H9 (cell line): ENCODE measurements around the gene PCSK6. TPM values are rescaled to one million over a fixed set of nuclear protein-coding genes. Genes with fewer than 3 reads are reported as not detected.
"Not testable (repeated sequence)": the region's sequence is repeated elsewhere in the genome, so short reads cannot be mapped to it uniquely, and the experiment has no call there.

Experiments used
- DNase-seq: peaks from one replicate; pipeline ENCODE4 v3.0.0-alpha.2; 2017
- H2AFZ ChIP-seq: one replicate; pipeline ENCODE4 v1.6.1; 2013; ENCODE audit warnings: mild to moderate bottlenecking, low read length, control low read depth, moderate library complexity
- H2AK5ac ChIP-seq: 2 replicates; pipeline ENCODE4 v1.6.1; 2013; ENCODE audit warnings: low read length, control low read depth, mixed read lengths; ENCODE audit not compliant: insufficient read length
- H2BK120ac ChIP-seq: one replicate; pipeline ENCODE4 v1.6.1; 2013; ENCODE audit warnings: low read depth, mild to moderate bottlenecking, low read length, control low read depth, inconsistent platforms; ENCODE audit not compliant: poor library complexity, severe bottlenecking
- H2BK12ac ChIP-seq: 2 replicates; pipeline ENCODE4 v1.6.1; 2013; ENCODE audit warnings: low read length, control low read depth, mixed read lengths, low read depth; ENCODE audit not compliant: insufficient read length
- H2BK15ac ChIP-seq: 2 replicates; pipeline ENCODE4 v1.6.1; 2013; ENCODE audit warnings: low read depth, low read length, control low read depth
- H2BK20ac ChIP-seq: one replicate; pipeline ENCODE4 v1.6.1; 2013; ENCODE audit warnings: low read depth, mild to moderate bottlenecking, low read length, control low read depth, inconsistent platforms; ENCODE audit not compliant: poor library complexity, severe bottlenecking
- H2BK5ac ChIP-seq: 2 replicates; pipeline ENCODE4 v1.6.1; 2013; ENCODE audit warnings: low read length, control low read depth, mixed read lengths; ENCODE audit not compliant: insufficient read length
- H3K14ac ChIP-seq: 2 replicates; pipeline ENCODE4 v1.6.1; 2013; ENCODE audit warnings: low read length, control low read depth; ENCODE audit not compliant: insufficient read depth
- H3K18ac ChIP-seq: 2 replicates; pipeline ENCODE4 v1.6.1; 2013; ENCODE audit warnings: low read depth, mild to moderate bottlenecking, mixed read lengths, low read length, control low read depth; ENCODE audit not compliant: insufficient read length
- H3K23ac ChIP-seq: 2 replicates; pipeline ENCODE4 v1.6.1; 2013; ENCODE audit warnings: low read length, control low read depth, mixed read lengths, low read depth; ENCODE audit not compliant: insufficient read length
- H3K23me2 ChIP-seq: 2 replicates; pipeline ENCODE4 v1.6.1; 2013; ENCODE audit warnings: low read depth, mild to moderate bottlenecking, mixed read lengths, low read length, control low read depth; ENCODE audit not compliant: insufficient read length, poor library complexity, severe bottlenecking
- H3K27ac ChIP-seq: 2 replicates; pipeline ENCODE4 v1.5.1; 2013; ENCODE audit warnings: low read length, control low read depth, mixed read lengths, low read depth; ENCODE audit not compliant: insufficient read length
- H3K27me3 ChIP-seq: 2 replicates; pipeline ENCODE4 v1.6.1; 2013; ENCODE audit warnings: low read length, control low read depth, inconsistent platforms; ENCODE audit not compliant: insufficient read depth
- H3K4ac ChIP-seq: 2 replicates; pipeline ENCODE4 v1.6.1; 2013; ENCODE audit warnings: low read depth, mild to moderate bottlenecking, control low read depth, inconsistent platforms, low read length, moderate library complexity
- H3K4me1 ChIP-seq: 2 replicates; pipeline ENCODE4 v1.6.1; 2013; ENCODE audit warnings: low read length, control low read depth, inconsistent platforms; ENCODE audit not compliant: insufficient read depth
- H3K4me2 ChIP-seq: 2 replicates; pipeline ENCODE4 v1.6.1; 2013; ENCODE audit warnings: low read length, control low read depth, mixed read lengths; ENCODE audit not compliant: insufficient read length, insufficient read depth
- H3K56ac ChIP-seq: 2 replicates; pipeline ENCODE4 v1.6.1; 2013; ENCODE audit warnings: low read depth, mild to moderate bottlenecking, mixed read lengths, low read length, control low read depth; ENCODE audit not compliant: insufficient read length
- H3K79me1 ChIP-seq: 2 replicates; pipeline ENCODE4 v1.6.1; 2013; ENCODE audit warnings: low read depth, mild to moderate bottlenecking, moderate library complexity, low read length, control low read depth, inconsistent platforms; ENCODE audit not compliant: insufficient read depth, poor library complexity, severe bottlenecking
- H3K79me2 ChIP-seq: 2 replicates; pipeline ENCODE4 v1.6.1; 2013; ENCODE audit warnings: low read length, control low read depth, inconsistent platforms; ENCODE audit not compliant: insufficient read depth
- H3K9ac ChIP-seq: 2 replicates; pipeline ENCODE4 v1.6.1; 2013; ENCODE audit warnings: low read length, control low read depth, mixed read lengths; ENCODE audit not compliant: insufficient read length; ENCODE audit errors: extremely low read depth
- H3K9me3 ChIP-seq: one replicate; pipeline ENCODE4 v1.6.1; 2013; ENCODE audit warnings: low read depth, low read length, inconsistent platforms; ENCODE audit not compliant: control insufficient read depth
- H3T11ph ChIP-seq: one replicate; pipeline ENCODE4 v1.6.1; 2013; ENCODE audit warnings: mild to moderate bottlenecking, low read length, control low read depth, inconsistent platforms
- H4K20me1 ChIP-seq: one replicate; pipeline ENCODE4 v1.6.1; 2013; ENCODE audit not compliant: control insufficient read depth, insufficient read length, insufficient read depth
- H4K5ac ChIP-seq: 2 replicates; pipeline ENCODE4 v1.6.1; 2013; ENCODE audit warnings: low read depth, mild to moderate bottlenecking, mixed read lengths, low read length, control low read depth; ENCODE audit not compliant: insufficient read length
- H4K8ac ChIP-seq: replicated peaks from 2 replicates; pipeline ENCODE4 v1.6.1; 2013; ENCODE audit warnings: low read length, control low read depth, mixed read lengths, low read depth; ENCODE audit not compliant: insufficient read length
- H4K91ac ChIP-seq: 2 replicates; pipeline ENCODE4 v1.6.1; 2013; ENCODE audit warnings: low read depth, mild to moderate bottlenecking, moderate library complexity, mixed read lengths, low read length, control low read depth; ENCODE audit not compliant: insufficient read length
- H3K27ac Mint-ChIP-seq, 3 experiments: 2 replicates in 2 of 3; 3 replicates in 1 of 3; pipeline ENCODE4 v1.8.0; 2020 to 2021; ENCODE audit warnings: mixed read lengths in 3 of 3, mild to moderate bottlenecking in 1 of 3, moderate library complexity in 1 of 3
- H3K27me3 Mint-ChIP-seq: 2 replicates; pipeline ENCODE4 v1.8.0; 2021; ENCODE audit warnings: low read depth, mild to moderate bottlenecking, moderate library complexity, mixed read lengths
- H3K36me3 Mint-ChIP-seq, 3 experiments: 2 replicates in 2 of 3; 3 replicates in 1 of 3; pipeline ENCODE4 v1.8.0; 2020 to 2021; ENCODE audit warnings: low read depth in 3 of 3, mixed read lengths in 3 of 3; ENCODE audit not compliant: insufficient read depth in 1 of 3
- H3K4me1 Mint-ChIP-seq, 2 experiments: 2 replicates each; pipeline ENCODE4 v1.8.0; 2020; ENCODE audit warnings: mixed read lengths in 2 of 2
- H3K4me3 Mint-ChIP-seq, 2 experiments: 2 replicates in 1 of 2; 3 replicates in 1 of 2; pipeline ENCODE4 v1.8.0; 2020 to 2021; ENCODE audit warnings: mild to moderate bottlenecking in 2 of 2, mixed read lengths in 2 of 2, moderate library complexity in 1 of 2
- H3K9me3 Mint-ChIP-seq, 2 experiments: 2 replicates in 1 of 2; 3 replicates in 1 of 2; pipeline ENCODE4 v1.8.0; 2020; ENCODE audit warnings: mild to moderate bottlenecking in 2 of 2, mixed read lengths in 2 of 2, moderate library complexity in 1 of 2
- CTCF ChIP-seq: fragments of 200-600 bp; sonication (generic); conservative IDR thresholded peaks from 3 replicates; pipeline ENCODE4 v1.8.0; 2021; ENCODE audit warnings: antibody characterized with exemption, mild to moderate bottlenecking
- WGBS: extraction: QIAGEN DNeasy Blood & Tissue Kit; methylation state at CpG from one replicate; pipeline ENCODE4 v1.1.7; 2013; ENCODE audit warnings: missing lambda C conversion rate, low lambda C conversion rate, mixed read lengths; ENCODE audit not compliant: insufficient read length; ENCODE audit errors: extremely low coverage; 5-methylcytosine and 5-hydroxymethylcytosine counted together
- total RNA-seq: library from RNA; stranded (reverse); gene quantifications from 2 replicates; pipeline ENCODE4 v1.2.1, GENCODE V29; 2021

The PCSK6 gene
- total RNA-seq, 1 experiment from 2014 or later, result 4.0 TPM

DNA sequence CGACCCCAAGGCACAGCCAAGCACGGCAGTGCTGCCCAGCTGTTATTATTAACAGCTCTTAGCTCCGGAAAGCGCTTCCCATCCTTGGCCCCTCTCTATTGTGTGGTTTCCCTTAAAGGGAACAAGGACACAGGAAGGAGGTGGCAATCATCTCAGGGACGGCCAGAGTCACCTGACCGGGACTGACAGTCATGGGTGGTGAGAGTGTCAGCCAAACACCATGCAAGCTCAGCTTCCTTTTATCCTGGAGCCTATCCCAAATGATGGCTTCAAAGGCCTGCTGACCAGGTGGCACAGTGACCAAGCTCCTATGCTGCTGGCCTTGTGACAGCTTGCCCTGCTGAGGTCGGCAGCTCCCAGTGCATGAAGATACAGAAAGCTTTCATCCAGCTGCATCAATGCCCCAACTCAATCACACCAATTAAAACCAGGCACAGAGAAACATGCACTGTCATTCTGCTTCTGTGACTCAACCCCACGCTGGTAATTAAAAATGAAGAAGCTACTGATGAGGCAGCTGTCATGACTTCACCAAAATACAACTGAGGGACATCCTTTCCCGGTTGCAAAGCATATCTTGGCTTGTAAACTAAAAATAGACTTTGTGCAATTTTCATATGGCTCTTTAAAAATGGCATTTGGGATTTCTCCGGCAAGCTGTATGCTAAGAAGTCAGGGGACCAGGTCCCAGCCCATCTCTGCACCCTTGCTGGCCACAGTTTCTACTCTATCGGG, 34.0 kb downstream of the PCSK6 start:
- H3K9me3 ChIP-seq, result no peaks in the 10 kb centered on the region
- no peak overlapping the region for H3T11ph ChIP-seq
- no peak overlapping the region for H4K5ac ChIP-seq
- H2AK5ac ChIP-seq, result no peak overlapping the region
- H3K4me1 ChIP-seq, result no peaks in the 10 kb centered on the region
- no peak overlapping the region for H3K27ac Mint-ChIP-seq
- H3K23ac ChIP-seq, result no peak overlapping the region
- TF ChIP-seq CTCF, result no peak
- H2BK15ac ChIP-seq, result no peak overlapping the region
- WGBS, result no CpG with 5 or more reads among the region's 11 CpGs
- H2BK12ac ChIP-seq, result no peak overlapping the region
- no peaks in the 10 kb centered on the region for H3K27me3 ChIP-seq
- H3K36me3 Mint-ChIP-seq, result no peaks in the 10 kb centered on the region
- no peak overlapping the region for H3K4me3 Mint-ChIP-seq
- H4K91ac ChIP-seq, result no peak overlapping the region
- no peak overlapping the region for H3K56ac ChIP-seq
- H3K27ac ChIP-seq, result no peak overlapping the region
- H3K23me2 ChIP-seq, result no peaks in the 10 kb centered on the region
- no peak overlapping the region for H2BK20ac ChIP-seq
- H3K14ac ChIP-seq, result no peak overlapping the region
- H3K4ac ChIP-seq, result no peak overlapping the region
- DNase-seq, result no peak
- no peak overlapping the region for H2BK5ac ChIP-seq
- peaks cover 13 to 28% of the 10 kb centered on the region in 2 experiments for H3K4me1 Mint-ChIP-seq
- no peak overlapping the region for H4K8ac ChIP-seq
- H3K9ac ChIP-seq, result no peak overlapping the region
- no peaks in the 10 kb centered on the region for H4K20me1 ChIP-seq
- no peak overlapping the region for H3K4me2 ChIP-seq
- H3K27me3 Mint-ChIP-seq, result no peaks in the 10 kb centered on the region; the same call in 1 of the 2 replicates
- no peak overlapping the region for H3K18ac ChIP-seq
- no peaks in the 10 kb centered on the region for H3K79me1 ChIP-seq
- no peaks in the 10 kb centered on the region for H3K79me2 ChIP-seq
- H2BK120ac ChIP-seq, result no peak overlapping the region
- H2AFZ ChIP-seq, result no peak overlapping the region
- no peaks in the 10 kb centered on the region for H3K9me3 Mint-ChIP-seq

DNA sequence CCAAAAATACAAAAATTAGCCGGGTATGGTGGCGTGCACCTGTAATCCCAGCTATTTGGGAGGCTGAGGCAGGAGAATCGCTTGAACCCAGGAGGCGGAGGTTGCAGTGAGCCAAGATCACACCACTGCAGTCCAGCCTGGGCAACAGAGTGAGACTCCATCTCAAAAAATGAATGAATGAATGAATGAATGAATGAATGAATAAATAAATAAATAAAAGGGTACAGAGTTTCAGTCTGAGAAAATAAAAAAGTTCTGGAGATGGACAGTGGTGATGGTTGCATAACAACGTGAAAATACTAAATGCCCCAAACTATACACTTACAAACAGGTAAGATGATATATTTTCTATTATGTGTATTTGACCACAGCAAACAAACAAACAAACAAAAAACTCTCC, 34.7 kb downstream of the PCSK6 start:
- not testable (repeated sequence) for H3K4me1 ChIP-seq, H3K79me2 ChIP-seq, H3K23ac ChIP-seq, H2BK12ac ChIP-seq, H2AK5ac ChIP-seq, H2BK20ac ChIP-seq, H4K91ac ChIP-seq, H3K56ac ChIP-seq, H3T11ph ChIP-seq, H3K14ac ChIP-seq, H3K36me3 Mint-ChIP-seq, H3K27me3 ChIP-seq, H3K27ac Mint-ChIP-seq, H3K27ac ChIP-seq, H2BK120ac ChIP-seq, H3K4me2 ChIP-seq, H3K4ac ChIP-seq, H2BK15ac ChIP-seq, H3K79me1 ChIP-seq, H3K4me3 Mint-ChIP-seq, H3K27me3 Mint-ChIP-seq, H3K18ac ChIP-seq, H2AFZ ChIP-seq, H4K20me1 ChIP-seq, H3K23me2 ChIP-seq, H4K5ac ChIP-seq, H4K8ac ChIP-seq, H3K9ac ChIP-seq, DNase-seq, H2BK5ac ChIP-seq, H3K9me3 Mint-ChIP-seq, H3K9me3 ChIP-seq
- WGBS, result no CpG with 5 or more reads among the region's 5 CpGs
- peaks cover 13 to 28% of the 10 kb centered on the region in 2 experiments for H3K4me1 Mint-ChIP-seq
